T47D (cell line): ENCODE data around the gene SLC6A12.

Source experiments
- DNase-seq, 2 experiments: peaks; one replicate each; pipeline versions ENCODE4 v3.0.0 to v3.0.0-alpha.2; 2011 to 2012; ENCODE audit warnings: low read depth in 1 of 2, low spot score in 1 of 2
- JUND ChIP-seq: IDR thresholded peaks from 2 replicates; pipeline ENCODE4 v1.6.1; 2012; ENCODE audit warnings: low read depth
- in situ Hi-C: cut with HindIII; loops from 2 replicates; pipeline ENCODE4 v1.10.0; 2016; ENCODE audit warnings: low sequenced_read_pairs, low pct_unique_long_range_greater_than_20kb

SLC6A12 gene

DNA sequence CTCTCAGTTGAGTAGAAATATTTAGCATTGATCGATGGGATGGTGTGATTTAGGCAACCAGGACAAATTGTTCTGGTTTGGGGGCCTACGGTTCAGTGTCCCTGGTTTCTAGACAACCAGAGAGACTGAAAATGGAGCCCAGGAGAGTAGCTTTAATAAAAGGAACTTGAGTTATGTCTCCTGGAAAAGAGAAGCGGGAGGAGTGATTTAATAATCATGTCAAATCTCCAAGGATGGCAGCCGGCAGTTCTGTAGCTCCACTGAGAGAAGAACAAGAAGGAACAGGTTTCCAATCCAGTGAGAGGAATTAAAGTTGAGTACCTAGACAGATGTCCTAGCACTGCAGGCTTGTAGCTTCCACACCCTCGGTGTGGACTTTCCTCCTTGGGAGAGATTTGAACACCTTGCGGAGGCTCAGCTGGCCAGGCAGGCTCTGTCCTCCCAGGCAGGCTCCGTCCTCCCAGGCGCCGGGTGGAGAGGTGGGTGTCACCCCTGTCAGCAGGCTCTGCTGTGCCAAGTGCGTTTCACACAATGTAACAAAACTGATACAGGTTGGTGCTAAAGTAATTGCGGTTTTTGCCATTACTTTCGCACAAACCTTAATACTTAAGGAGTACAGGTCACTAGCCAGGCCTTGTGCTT is 45.9 kb downstream of the SLC6A12 start:
- no peak for DNase-seq
- in situ Hi-C loops: no loop called here
- no peak for TF ChIP-seq JUND

DNA sequence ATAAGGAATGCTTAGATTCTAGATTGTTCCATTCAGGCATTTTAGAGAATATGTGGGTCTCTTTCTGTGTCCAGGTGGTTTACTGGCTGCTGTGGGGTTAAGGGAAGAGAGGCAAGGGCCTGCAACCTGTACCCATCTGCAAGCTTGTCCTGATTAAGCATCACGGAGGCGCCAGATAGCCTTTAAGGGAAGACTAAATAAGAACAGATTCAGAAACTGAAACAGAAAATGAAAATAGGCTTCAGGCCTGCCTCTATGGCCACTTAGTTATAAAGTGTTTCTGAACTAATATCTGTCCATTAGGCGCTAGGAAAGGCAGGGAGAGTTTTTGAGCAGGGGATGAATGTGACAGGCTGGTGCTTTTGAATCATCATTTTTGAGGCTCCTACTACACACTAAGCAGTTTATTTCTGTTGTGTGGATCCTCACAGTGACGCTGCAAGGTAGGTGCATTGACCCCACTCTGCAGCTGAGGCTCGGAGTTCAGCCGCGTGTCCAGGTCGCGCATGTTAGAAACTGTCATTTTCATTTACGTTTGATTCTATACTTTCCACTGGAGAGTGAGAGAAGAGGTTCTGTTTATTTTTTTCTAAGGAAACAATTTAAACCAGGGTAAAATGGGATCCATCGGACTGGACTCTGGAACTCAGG is 47.4 kb downstream of the SLC6A12 start:
- DNase-seq: no peak
- no peak for TF ChIP-seq JUND
- in situ Hi-C loops: no loop called here

DNA sequence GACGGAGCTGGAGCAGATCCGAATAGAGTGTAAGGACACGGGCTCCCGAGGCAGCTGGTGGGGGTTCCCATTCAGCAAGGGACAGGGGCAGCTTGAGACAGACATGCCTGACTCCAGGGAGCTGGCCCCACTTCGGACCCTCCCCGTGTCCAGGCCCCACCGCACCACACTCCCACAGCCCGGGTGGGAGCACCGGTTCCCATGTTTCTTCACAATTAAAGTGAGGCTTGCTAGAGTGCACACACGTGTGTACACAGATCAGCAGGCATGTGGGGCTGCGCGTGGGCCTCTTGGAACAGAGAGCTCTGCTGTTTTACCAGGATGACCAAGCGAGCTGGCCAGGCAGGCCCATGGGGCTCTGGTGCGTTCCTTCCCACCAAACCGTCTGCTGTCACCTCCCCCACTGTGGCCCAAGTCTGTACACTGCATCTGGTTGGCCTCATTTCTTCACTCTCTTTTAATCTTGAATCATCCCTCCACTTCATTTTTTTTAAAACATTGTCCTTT is 48.0 kb downstream of the SLC6A12 start:
- no peak for DNase-seq
- no peak for TF ChIP-seq JUND
- in situ Hi-C loops: no loop called here

DNA sequence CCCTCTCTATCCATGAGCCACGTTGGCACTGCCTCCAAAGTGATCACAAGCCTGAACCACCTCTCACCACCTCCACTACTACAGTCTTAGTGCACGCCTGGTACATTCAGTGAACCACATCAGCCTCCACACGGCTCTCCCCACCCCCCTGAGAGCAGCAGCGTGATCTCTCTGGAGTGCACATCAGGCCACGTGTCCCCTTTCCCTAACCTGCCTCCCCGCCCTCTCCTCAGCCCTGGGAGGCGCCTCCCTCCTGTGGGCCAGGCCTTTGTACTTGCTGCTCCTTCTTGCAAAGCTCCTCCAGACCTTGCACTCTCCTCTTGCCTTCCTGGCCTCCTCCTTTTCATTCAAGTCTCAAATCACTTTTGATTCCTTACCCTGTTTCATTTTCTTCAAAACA is 49.8 kb downstream of the SLC6A12 start:
- no peak for DNase-seq
- no peak for TF ChIP-seq JUND
- in situ Hi-C loops: no loop called here

DNA sequence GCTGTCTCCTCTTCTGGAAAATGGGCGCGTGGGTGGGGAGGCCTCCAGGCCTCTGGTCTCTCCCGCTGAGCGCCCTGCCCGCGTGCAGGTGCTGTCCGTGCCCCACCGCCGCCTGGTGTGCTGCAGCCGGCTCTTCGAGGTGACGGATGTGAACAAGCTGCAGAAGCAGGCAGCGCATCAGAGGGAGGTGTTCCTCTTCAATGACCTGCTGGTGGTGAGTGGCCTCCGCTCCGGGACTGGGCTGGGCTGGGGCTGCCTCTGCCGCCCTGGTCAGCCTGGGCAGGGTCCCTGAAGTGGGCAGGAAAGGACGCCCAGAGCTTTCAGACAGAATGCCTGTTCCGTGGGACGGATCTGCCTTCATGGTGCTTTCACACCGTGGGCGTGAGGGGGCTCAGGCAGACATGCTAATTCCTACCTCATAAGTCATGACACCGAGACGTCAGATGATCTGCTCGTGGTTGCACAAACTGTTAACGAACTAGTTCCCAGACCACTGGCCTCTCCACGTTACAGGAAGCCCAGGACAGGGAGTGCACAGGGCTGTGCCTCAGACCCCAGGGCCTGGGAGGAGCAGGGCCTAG is 50.5 kb downstream of the SLC6A12 start:
- in situ Hi-C loops: no loop called here
- no peak for TF ChIP-seq JUND
- no peak for DNase-seq

DNA sequence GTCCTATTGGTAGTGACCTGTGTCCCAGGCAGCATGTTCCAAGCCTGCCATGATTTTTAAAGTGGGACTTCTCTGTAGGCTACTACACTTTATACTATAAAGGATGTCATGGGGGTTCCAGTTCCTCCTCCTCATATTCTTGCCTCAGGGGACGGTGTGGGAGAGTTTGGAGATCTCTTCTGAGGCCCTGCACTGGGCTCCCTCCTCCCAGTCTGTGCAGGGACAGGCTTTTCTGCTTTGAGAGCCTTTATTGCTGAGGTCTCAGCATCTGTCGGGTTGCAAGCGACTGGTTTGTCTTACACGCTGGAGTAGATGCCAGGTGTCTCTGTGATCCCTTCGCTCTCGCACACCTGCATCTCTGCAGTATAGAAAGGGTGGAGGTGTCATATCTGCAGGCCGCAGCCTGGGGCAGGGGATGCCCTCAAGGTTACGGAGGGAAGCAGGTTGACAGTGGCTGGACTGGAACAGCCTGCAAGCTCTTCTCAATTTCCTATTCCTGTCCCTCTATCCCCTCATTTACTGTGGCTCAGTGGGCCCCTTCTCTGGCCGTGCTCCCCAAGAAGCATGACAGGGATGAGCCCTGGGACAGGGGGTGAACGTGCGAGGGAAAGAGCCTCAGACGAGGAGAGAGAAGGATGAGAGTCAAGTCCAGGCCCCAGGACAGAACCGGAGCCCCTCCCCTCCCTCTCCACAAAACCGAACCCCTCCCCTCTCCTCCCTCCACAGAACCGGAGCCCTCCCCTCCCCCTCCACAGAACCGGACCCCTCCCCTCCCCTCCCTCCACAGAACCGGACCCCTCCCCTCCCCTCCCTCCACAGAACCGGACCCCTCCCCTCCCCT is 51.3 kb downstream of the SLC6A12 start:
- DNase-seq: no peak
- TF ChIP-seq JUND: no peak
- in situ Hi-C loops: no loop called here

DNA sequence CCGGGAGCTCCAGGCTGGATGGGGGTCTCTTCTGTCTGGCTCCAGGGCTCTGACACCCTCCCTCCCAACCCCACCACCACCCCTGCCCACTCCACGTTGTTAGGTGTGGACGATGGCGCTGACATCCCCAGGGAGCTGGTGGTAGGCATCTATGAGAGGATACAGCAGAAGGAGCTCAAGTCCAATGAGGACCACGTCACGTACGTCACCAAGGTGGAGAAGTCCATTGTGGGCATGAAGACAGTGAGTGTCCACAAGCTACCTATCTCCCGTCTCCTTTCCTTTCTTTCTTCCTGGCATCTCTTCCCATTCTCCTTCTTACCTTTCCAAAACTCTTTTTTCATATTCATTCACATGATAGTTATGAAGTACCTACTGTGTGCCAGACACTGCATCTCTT is 52.1 kb downstream of the SLC6A12 start:
- no peak for TF ChIP-seq JUND
- in situ Hi-C loops: no loop called here

DNA sequence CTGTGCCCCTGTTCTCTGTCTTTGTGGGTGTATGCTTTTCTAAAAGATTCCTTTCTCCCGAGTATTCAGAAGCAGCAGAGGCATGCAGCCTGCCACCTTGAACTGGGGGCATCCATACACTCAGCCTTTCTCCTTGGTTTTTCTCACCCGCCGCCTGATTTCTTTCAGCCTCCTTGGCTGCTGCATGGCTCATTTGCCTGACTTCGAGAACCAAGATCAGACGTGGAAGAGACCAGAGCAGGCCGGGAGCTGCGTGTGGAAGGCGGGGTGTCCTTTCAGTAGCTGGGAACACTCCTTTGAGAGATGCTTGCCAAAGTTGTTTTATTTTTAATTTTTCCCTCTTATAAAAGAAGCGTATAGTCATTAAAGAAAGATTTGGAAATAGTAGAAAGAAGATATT is 53.1 kb downstream of the SLC6A12 start:
- in situ Hi-C loops: no loop called here
- TF ChIP-seq JUND: no peak
- DNase-seq: no peak

More for the DNA sequence above, 52.1 kb downstream of the SLC6A12 start:
- no peak for DNase-seq

DNA sequence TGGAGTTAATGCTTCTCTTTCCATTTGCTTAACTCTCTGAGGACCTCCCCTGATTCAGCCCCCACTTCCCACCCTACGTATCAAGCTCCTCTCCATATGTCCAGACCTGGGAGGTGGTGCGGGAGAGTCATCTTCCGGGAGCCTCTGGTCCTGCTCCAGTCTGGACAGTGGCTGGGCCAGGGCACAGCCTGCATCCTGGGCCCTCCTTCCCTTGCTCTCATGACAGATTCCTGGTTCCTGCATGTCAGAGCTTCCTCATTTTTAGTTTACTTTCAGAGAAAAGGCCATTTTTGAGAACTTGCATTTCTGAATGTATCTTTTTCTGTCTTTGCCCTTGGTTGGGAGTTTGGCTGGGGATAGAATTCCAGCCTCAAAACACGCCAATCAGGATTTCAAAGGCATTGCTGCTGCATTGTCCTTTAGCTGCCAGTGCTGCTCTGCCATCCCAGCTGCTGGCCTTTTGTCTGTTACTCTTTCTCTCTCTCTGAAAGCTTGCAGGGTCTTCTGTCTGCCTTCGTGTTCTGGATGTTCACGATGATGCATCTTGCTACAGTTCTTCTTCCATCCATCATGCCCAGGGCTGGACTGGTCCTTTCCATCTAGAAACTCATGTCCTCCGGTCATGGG is 54.7 kb downstream of the SLC6A12 start:
- DNase-seq: no peak
- no peak for TF ChIP-seq JUND
- in situ Hi-C loops: no loop called here

DNA sequence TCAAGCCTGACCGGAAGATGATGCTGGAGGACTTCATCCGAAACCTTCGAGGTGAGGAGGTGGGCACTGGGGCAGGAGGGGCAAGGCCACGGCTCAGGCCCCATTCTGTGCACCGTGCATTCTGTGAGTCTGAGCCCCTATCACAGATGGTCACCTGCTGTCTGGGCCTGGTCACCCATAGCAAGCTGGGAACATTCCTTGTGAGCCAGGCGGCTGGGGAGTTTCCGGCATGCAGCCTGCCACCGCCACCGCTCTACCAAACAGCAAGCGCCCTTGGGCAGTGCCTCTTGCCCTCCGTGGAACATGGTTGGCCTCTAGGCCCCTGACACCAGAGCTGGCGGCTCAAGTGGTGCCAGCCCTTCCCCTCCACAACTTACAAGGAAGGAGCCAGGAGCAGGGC is 56.3 kb downstream of the SLC6A12 start:
- DNase-seq: no peak
- no peak for TF ChIP-seq JUND
- in situ Hi-C loops: no loop called here

DNA sequence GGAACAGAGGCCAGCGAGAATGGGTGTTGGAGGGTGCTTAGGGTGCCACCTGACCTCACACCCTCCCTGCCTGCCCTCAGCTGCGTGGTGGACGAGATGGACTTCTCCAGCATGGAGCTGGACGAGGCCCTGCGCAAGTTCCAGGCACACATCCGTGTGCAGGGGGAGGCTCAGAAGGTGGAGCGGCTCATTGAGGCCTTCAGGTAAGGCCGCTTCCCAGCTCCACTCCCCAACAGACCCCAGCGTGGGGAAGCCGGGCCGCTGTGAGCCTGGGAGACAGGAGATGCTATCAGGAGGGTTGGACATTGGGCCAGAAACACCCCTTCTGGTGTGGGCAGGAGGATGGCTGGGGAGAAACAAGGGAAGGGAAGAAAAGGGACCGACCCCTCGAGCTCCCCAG is 57.0 kb downstream of the SLC6A12 start:
- in situ Hi-C loops: no loop called here
- no peak for DNase-seq
- no peak for TF ChIP-seq JUND

DNA sequence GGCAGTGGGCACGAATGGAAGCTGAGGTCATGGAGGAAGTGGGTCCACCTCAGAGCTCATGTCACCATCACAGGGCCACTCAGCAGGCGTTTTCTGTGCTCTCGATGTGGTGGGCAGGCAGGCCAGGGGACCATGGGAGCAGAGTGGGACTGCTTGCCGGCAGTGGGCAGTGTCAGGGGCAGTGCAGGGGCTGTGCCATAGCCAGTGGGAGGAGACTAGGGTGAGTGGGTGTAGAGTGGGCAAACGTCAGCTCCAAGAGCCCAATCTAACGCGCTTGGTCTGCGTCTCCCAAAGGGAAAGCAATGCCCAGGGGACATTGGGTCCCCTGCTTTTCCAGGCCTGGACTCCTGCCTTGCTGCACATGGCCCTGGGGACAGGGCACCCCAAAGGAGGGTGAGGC is 58.3 kb downstream of the SLC6A12 start:
- TF ChIP-seq JUND: no peak
- DNase-seq: no peak
- in situ Hi-C loops: no loop called here

DNA sequence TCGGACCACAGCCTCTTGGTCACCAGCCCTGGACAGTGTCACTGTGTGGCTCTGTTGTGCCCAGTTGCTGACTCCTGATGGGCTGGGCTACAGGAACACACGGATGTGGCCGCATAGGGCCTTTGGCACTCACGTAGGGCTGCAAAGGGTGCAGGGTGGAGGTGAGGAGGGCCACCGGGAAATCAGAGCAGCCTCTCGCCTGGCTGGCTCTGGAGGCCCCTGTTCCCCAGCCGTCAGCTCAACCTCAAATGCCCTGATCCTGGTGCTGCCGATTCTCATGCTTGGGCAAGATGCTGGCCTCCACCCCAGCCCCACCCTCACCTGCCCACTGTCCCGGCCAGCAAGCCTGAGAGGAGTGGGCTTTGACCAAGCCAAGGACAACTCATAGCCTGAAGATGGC is 59.0 kb downstream of the SLC6A12 start:
- DNase-seq: no peak
- TF ChIP-seq JUND: no peak
- in situ Hi-C loops: no loop called here
